SK-N-SH treated with all-trans-retinoic acid at 6 μM for 48 hours (cell line): Measurements from ENCODE around the gene AMIGO3.
"Not testable (repeated sequence)": the region's sequence is repeated elsewhere in the genome, so short reads cannot be mapped to it uniquely, and the experiment has no call there.

Source experiments
- ATAC-seq: fragments of 200-7000 bp; cut with Tn5 transposase; 3 replicates; pipeline ENCODE4 v1.9.1; 2020; ENCODE audit warnings: mild to moderate bottlenecking, moderate library complexity
- ARNTL ChIP-seq: fragments of 450-650 bp; formaldehyde crosslinking; IDR thresholded peaks from 2 replicates; pipeline ENCODE4 v1.5.0; 2020; ENCODE audit warnings: low read depth, mild to moderate bottlenecking, moderate library complexity, borderline replicate concordance
- BACH2 ChIP-seq: fragments of 250-450 bp; sonication (Bioruptor Pico); IDR thresholded peaks from 2 replicates; pipeline ENCODE4 v1.9.0; 2021; ENCODE audit warnings: mild to moderate bottlenecking, borderline replicate concordance
- CREB5 ChIP-seq: fragments of 250-450 bp; sonication (Bioruptor Pico); IDR thresholded peaks from 2 replicates; pipeline ENCODE4 v1.5.1; 2020; ENCODE audit warnings: low read depth, mild to moderate bottlenecking, moderate library complexity
- CSRNP3 ChIP-seq: fragments of 250-450 bp; sonication (Bioruptor Pico); IDR thresholded peaks from 2 replicates; pipeline ENCODE4 v1.5.1; 2021; ENCODE audit warnings: mild to moderate bottlenecking, moderate library complexity
- ESRRG ChIP-seq: fragments of 250-450 bp; sonication (Bioruptor Pico); IDR thresholded peaks from 2 replicates; pipeline ENCODE4 v1.6.1; 2021; ENCODE audit warnings: mild to moderate bottlenecking
- GLIS3 ChIP-seq: fragments of 250-450 bp; sonication (Bioruptor Pico); IDR thresholded peaks from 2 replicates; pipeline ENCODE4 v1.5.0; 2020; ENCODE audit warnings: mild to moderate bottlenecking, moderate library complexity
- ISL1 ChIP-seq: fragments of 250-450 bp; sonication (Bioruptor Pico); IDR thresholded peaks from 2 replicates; pipeline ENCODE4 v2.1.2; 2022; ENCODE audit warnings: mild to moderate bottlenecking, moderate library complexity
- OSR1 ChIP-seq: fragments of 250-450 bp; sonication (Bioruptor Pico); IDR thresholded peaks from 2 replicates; pipeline ENCODE4 v1.8.0; 2022; ENCODE audit warnings: moderate library complexity, mild to moderate bottlenecking, inconsistent platforms
- POU6F1 ChIP-seq: fragments of 250-450 bp; sonication (Bioruptor Pico); IDR thresholded peaks from 2 replicates; pipeline ENCODE4 v1.8.0; 2021; ENCODE audit warnings: low read depth, mild to moderate bottlenecking, moderate library complexity, borderline replicate concordance
- PPARA ChIP-seq: fragments of 250-450 bp; sonication (Bioruptor Pico); IDR thresholded peaks from 2 replicates; pipeline ENCODE4 v1.5.0; 2020; ENCODE audit warnings: mild to moderate bottlenecking, borderline replicate concordance
- RARB ChIP-seq: fragments of 250-450 bp; sonication (Bioruptor Pico); IDR thresholded peaks from 2 replicates; pipeline ENCODE4 v1.8.0; 2021; ENCODE audit warnings: mild to moderate bottlenecking, moderate library complexity
- SNAI2 ChIP-seq: fragments of 250-450 bp; sonication (Bioruptor Pico); IDR thresholded peaks from 2 replicates; pipeline ENCODE4 v1.5.0; 2020; ENCODE audit warnings: mild to moderate bottlenecking, moderate library complexity
- TCF4 ChIP-seq: fragments of 250-450 bp; sonication (Bioruptor Pico); IDR thresholded peaks from 2 replicates; pipeline ENCODE4 v1.8.0; 2021; ENCODE audit warnings: mild to moderate bottlenecking, moderate library complexity, borderline replicate concordance
- TOX ChIP-seq: fragments of 250-450 bp; sonication (Bioruptor Pico); IDR thresholded peaks from 2 replicates; pipeline ENCODE4 v1.8.0; 2021; ENCODE audit warnings: mild to moderate bottlenecking, moderate library complexity, borderline replicate concordance
- ZC3H10 ChIP-seq: fragments of 250-450 bp; sonication (Bioruptor Pico); IDR thresholded peaks from 2 replicates; pipeline ENCODE4 v1.5.1; 2021; ENCODE audit warnings: mild to moderate bottlenecking, moderate library complexity
- ZFP3 ChIP-seq: fragments of 250-450 bp; sonication (Bioruptor Pico); IDR thresholded peaks from 2 replicates; pipeline ENCODE4 v1.5.0; 2020; ENCODE audit warnings: mild to moderate bottlenecking, moderate library complexity
- ZFP30 ChIP-seq: fragments of 450-650 bp; formaldehyde crosslinking; IDR thresholded peaks from 2 replicates; pipeline ENCODE4 v1.5.0; 2022; ENCODE audit warnings: mild to moderate bottlenecking, moderate library complexity
- ZNF565 ChIP-seq: fragments of 450-650 bp; formaldehyde crosslinking; conservative IDR thresholded peaks from 2 replicates; pipeline ENCODE4 v1.5.0; 2020; ENCODE audit warnings: low read depth, mild to moderate bottlenecking, moderate library complexity
- ZNF70 ChIP-seq: fragments of 450-650 bp; formaldehyde crosslinking; IDR thresholded peaks from 2 replicates; pipeline ENCODE4 v1.5.0; 2020; ENCODE audit warnings: mild to moderate bottlenecking, moderate library complexity
- ZNF8 ChIP-seq: fragments of 450-650 bp; formaldehyde crosslinking; IDR thresholded peaks from 2 replicates; pipeline ENCODE4 v1.5.0; 2020; ENCODE audit warnings: mild to moderate bottlenecking, moderate library complexity

Gene AMIGO3

GRCh38 chr3:49754536-49754935, 35.1 kb upstream of the AMIGO3 start:
- no peak for TF ChIP-seq TCF4 (CRISPR knock-in tag)
- no peak for TF ChIP-seq CSRNP3 (CRISPR knock-in tag)
- no peak for TF ChIP-seq ZFP3
- no peak for TF ChIP-seq ZNF565 (CRISPR knock-in tag)
- TF ChIP-seq, all 23 proteins: peak for 0

GRCh38 chr3:49751501-49751900, 32.0 kb upstream of the AMIGO3 start:
- no peak for TF ChIP-seq CREB5 (CRISPR knock-in tag)
- TF ChIP-seq ZNF8 (CRISPR knock-in tag) = no peak
- no peak for TF ChIP-seq CSRNP3 (CRISPR knock-in tag)
- no peak for TF ChIP-seq ARNTL (CRISPR knock-in tag)
- no peak for TF ChIP-seq GLIS3
- TF ChIP-seq OSR1 = no peak
- TF ChIP-seq, all 23 proteins: peak for 0
- no peak for ATAC-seq

More at GRCh38 chr3:49754536-49754935, 35.1 kb upstream of the AMIGO3 start:
- no peak for ATAC-seq

GRCh38 chr3:49750056-49750455, 30.6 kb upstream of the AMIGO3 start:
- no peak for TF ChIP-seq ZNF8 (CRISPR knock-in tag)
- no peak for TF ChIP-seq GLIS3
- no peak for TF ChIP-seq POU6F1 (CRISPR knock-in tag)
- no peak for TF ChIP-seq CREB5 (CRISPR knock-in tag)
- no peak for TF ChIP-seq PPARA
- TF ChIP-seq BACH2 (CRISPR knock-in tag) = no peak
- TF ChIP-seq ISL1 (CRISPR knock-in tag) = no peak
- no peak for TF ChIP-seq ZNF70 (CRISPR knock-in tag)
- no peak for TF ChIP-seq ZC3H10 (CRISPR knock-in tag)
- no peak for TF ChIP-seq ARNTL (CRISPR knock-in tag)
- no peak for TF ChIP-seq ZFP3
- TF ChIP-seq CSRNP3 (CRISPR knock-in tag) = no peak
- TF ChIP-seq ZFP30 (CRISPR knock-in tag) = no peak
- TF ChIP-seq TOX (CRISPR knock-in tag) = no peak
- no peak for TF ChIP-seq ESRRG (CRISPR knock-in tag)
- TF ChIP-seq TCF4 (CRISPR knock-in tag) = no peak
- TF ChIP-seq ZNF565 (CRISPR knock-in tag) = no peak
- no peak for TF ChIP-seq RARB (CRISPR knock-in tag)
- no peak for TF ChIP-seq SNAI2
- TF ChIP-seq, all 23 proteins: peak for 0
- no peak for ATAC-seq

- not testable (repeated sequence) for ATAC-seq
These were observed 29.4 kb upstream of the AMIGO3 start for GRCh38 chr3:49748874-49749273.
